ENCODE data around the gene TRAPPC1. TPM values are rescaled to one million over a fixed set of nuclear protein-coding genes. Genes with fewer than 3 reads are reported as not detected.

TRAPPC1 gene
- total and polyA plus RNA-seq, 2 of the 8 experiments (the other 6 are each of a cell fraction or from before 2014, with no cell fraction given): 114 to 170 TPM

- Histone ChIP-seq H2BK20ac (ENCODE audit: low read length) (no peak overlapping the region), H3K9ac (replicated peaks in 1 of 4; ENCODE audit: extremely low read depth in 1 of 4, low read depth in 3 of 4, low read length in 3 of 4) (no peak overlapping the region), H3K18ac (ENCODE audit: extremely low read depth, low read length) (no peak overlapping the region), H4K20me1 (replicated peaks in 1 of 2; ENCODE audit: control insufficient read depth in 1 of 2, insufficient read depth in 2 of 2, low read length in 2 of 2) (no peaks in the 10 kb centered on the region), H3K4me2 (ENCODE audit: insufficient read depth in 1 of 2, low read depth in 2 of 2, low read length in 2 of 2) (no peak overlapping the region), H3K36me3 (ENCODE audit: control insufficient read depth in 2 of 4, insufficient read depth in 4 of 4, low read length in 3 of 4) (peaks cover 0 to 9% (median 2%) of the 10 kb centered on the region in 4 experiments; a peak in 2 of 8 replicates), H2AK5ac (ENCODE audit: low read depth, low read length) (no peak overlapping the region), H3K4me1 (replicated peaks in 1 of 4; ENCODE audit: control insufficient read depth in 3 of 4, insufficient read depth in 4 of 4, low read length in 3 of 4) (peaks cover 6 to 13% (median 9%) of the 10 kb centered on the region in 4 experiments), H4K91ac (replicated peaks; ENCODE audit: insufficient read length, low read length) (no peak overlapping the region), H4K5ac (ENCODE audit: insufficient read length, low read depth, low read length) (no peak overlapping the region), H3K4me3 (ENCODE audit: extremely low read depth in 1 of 4, insufficient read depth in 2 of 4, low read depth in 3 of 4, low read length in 4 of 4) (no peak overlapping the region), H2AFZ (ENCODE audit: low read length) (no peak overlapping the region), H3K23me2 (ENCODE audit: low read depth, low read length) (no peaks in the 10 kb centered on the region; the same call in 1 of the 2 replicates), H2BK12ac (ENCODE audit: low read depth, low read length) (no peak overlapping the region), H2BK15ac (ENCODE audit: low read length) (no peak overlapping the region), H3K4ac (replicated peaks; ENCODE audit: insufficient read length, low read depth, low read length) (no peak overlapping the region), H3K79me2 (ENCODE audit: control insufficient read depth in 1 of 2, insufficient read depth in 2 of 2, low read length in 2 of 2) (no peaks in the 10 kb centered on the region), H3K79me1 (ENCODE audit: low read depth, low read length) (no peaks in the 10 kb centered on the region), H3K27me3 (replicated peaks in 1 of 4; ENCODE audit: control insufficient read depth in 3 of 4, extremely low read depth in 1 of 4, insufficient read depth in 3 of 4, low read length in 3 of 4) (no peaks in the 10 kb centered on the region), H2BK120ac (replicated peaks; ENCODE audit: low read depth, low read length) (no peak overlapping the region), H3K27ac (ENCODE audit: low read depth, low read length) (no peak overlapping the region), H2BK5ac (ENCODE audit: low read depth, low read length) (no peak overlapping the region), H3K23ac (ENCODE audit: insufficient read length) (no peak overlapping the region), H3K9me3 (ENCODE audit: insufficient read depth in 2 of 2, low read depth in 1 of 2, low read length in 1 of 2) (no peaks in the 10 kb centered on the region; a peak in 1 of 4 replicates), H4K8ac (ENCODE audit: extremely low read depth, insufficient read depth, low read length) (no peak overlapping the region; the same call in 1 of the 2 replicates), H3K14ac (ENCODE audit: insufficient read length) (no peak overlapping the region), H3K56ac (replicated peaks; ENCODE audit: insufficient read length, low read depth, low read length) (no peak overlapping the region)
- WGBS, 2 experiments (ENCODE audit: extremely low coverage in 1 of 2, insufficient coverage in 1 of 2, insufficient read length in 1 of 2, insufficient replicate concordance in 2 of 2, low coverage in 1 of 2, low lambda C conversion rate in 2 of 2, missing lambda C conversion rate in 1 of 2): 79% methylated on average over 10 of the region's 15 CpGs; no CpG with 5 or more reads in 1 of the 2 experiments
- DNase-seq (ENCODE audit: low read depth in 1 of 2, low spot score in 2 of 2) (no peak), FAIRE-seq (no peak)
- CTCF ChIA-PET (ENCODE audit: partially characterized antibody): no interaction called here
- POLR2A ChIA-PET (ENCODE audit: partially characterized antibody): no interaction called here
- TF ChIP-seq E2F6 (IDR thresholded peaks at IDR 0.05): no peak
- no peak for TF ChIP-seq MAX (IDR thresholded peaks at IDR 0.05)
- no peak for TF ChIP-seq ASH2L (IDR thresholded peaks at IDR 0.05; ENCODE audit: low read length)
- TF ChIP-seq RAD21 (IDR thresholded peaks at IDR 0.05 in 1 of 2, conservative IDR thresholded peaks at IDR 0.05 in 1 of 2; ENCODE audit: low read depth in 2 of 2, low read length in 2 of 2): no peak
- no peak for TF ChIP-seq CHD1 (IDR thresholded peaks at IDR 0.05; ENCODE audit: low read depth, low read length)
- no peak for TF ChIP-seq ATF3 (IDR thresholded peaks at IDR 0.05; ENCODE audit: insufficient read depth, low read depth, low read length)
- no peak for TF ChIP-seq JUN (IDR thresholded peaks at IDR 0.05; ENCODE audit: low read depth, low read length)
- no peak for TF ChIP-seq SP2 (IDR thresholded peaks at IDR 0.05; ENCODE audit: low read length)
- TF ChIP-seq KDM4A (IDR thresholded peaks at IDR 0.05; ENCODE audit: low read depth, low read length, severe bottlenecking): no peak
- TF ChIP-seq KDM5A (IDR thresholded peaks at IDR 0.05; ENCODE audit: low read length): no peak
- TF ChIP-seq CHD2 (IDR thresholded peaks at IDR 0.05; ENCODE audit: low read length): no peak
These were observed 38.4 kb downstream of the TRAPPC1 start for GRCh38 chr17:7893187-7893880.
